Stimulated activated CD8-positive, alpha-beta memory T cell treated with anti-CD3 and anti-CD28 coated beads, Interleukin-2, amount 100 ng/mL, for 48 hours (primary cell): ENCODE measurements around the gene CDC73.
"Not testable (repeated sequence)": the region's sequence is repeated elsewhere in the genome, so short reads cannot be mapped to it uniquely, and the experiment has no call there.

ENCODE experiments used
- DNase-seq, 2 donors: peaks; one replicate each; pipeline ENCODE4 v3.0.0-alpha.2; 2020; ENCODE audit warnings: low read depth in 2 of 2

The CDC73 gene

DNA sequence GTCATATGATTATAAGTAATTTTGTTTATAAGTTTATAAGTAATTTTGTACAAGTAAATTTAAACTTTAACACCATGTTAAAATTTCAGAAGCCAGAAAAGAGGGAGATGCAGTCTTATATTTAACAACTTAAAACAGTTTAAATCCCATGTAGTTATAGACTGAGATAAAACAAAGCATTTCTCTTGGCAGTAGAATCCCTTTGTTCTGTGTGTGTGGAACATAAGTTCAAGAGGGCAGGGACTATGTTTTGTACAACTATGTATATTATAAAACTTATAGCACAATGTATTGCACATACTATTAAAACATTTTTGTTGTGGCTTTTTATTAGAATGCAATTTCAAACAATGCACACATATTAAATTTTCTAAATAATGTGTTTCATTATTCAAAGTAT lies 109.3 kb downstream of the CDC73 start:
- not testable (repeated sequence) for DNase-seq

DNA sequence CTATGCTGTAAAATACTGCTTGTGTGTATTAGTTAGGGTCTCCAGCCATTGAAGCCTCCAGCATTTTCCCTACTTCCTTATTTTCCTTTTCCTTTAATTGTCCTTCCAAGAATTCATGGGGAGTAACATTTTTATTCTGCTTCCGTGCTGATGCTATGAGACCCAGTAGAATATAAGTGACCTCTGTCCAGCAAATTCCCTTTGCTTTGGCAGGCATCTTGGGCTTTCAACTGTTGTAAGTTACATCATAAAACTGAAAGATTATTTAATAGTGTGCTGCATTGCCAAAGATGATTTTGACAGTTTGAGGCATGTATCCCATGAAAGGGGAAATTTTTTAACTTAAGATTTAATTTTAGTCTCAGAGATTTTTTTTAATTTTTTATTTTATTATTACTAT lies 112.7 kb downstream of the CDC73 start:
- no peak for DNase-seq

DNA sequence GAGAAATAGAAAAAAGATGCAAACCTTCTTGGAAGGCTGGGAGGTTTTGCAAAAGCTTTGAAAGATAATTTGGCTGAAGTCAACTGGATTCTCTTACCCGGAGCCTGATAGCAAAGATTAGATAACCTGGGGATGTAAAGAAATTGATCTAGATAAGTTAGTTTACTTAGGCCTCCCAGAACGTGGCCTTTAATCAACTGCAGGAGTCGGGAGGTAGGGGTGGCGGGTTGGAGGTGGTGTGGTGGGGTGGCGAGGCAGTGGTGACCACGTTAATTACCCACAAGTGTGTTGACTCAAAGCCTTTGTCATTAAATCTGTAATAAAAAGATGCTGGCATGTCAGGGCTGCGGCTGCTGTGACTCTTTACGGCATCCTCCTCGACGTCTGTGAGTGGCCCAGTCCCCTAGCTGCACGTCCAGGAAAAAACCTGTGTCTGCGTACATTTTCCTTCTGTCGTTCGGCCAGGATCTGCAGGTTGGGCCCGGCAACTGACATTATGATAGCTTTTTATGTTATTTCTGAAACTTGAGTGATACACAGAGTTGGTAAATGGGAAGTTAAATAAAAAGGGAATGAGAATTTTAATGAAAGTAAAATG lies 115.6 kb downstream of the CDC73 start:
- no peak for DNase-seq

DNA sequence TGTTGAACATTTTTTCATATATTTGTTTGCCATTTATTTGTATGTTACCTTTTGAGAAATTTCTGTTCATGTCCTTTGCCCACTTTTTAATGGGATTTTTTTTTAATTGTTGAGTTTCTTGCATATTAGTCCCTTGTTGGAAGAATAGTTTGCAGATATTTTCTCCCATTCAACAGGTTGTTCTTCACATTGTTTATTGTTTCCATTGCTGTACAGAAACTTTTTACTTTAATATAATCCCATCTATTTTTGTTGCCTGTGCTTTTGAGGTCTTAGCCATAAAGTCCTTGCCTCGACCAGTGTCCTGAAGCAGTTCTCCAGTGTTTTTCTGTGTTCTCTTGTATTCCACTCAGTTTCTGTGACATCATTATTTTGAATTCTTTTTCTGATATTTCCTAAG lies 118.8 kb downstream of the CDC73 start:
- DNase-seq = no peak

DNA sequence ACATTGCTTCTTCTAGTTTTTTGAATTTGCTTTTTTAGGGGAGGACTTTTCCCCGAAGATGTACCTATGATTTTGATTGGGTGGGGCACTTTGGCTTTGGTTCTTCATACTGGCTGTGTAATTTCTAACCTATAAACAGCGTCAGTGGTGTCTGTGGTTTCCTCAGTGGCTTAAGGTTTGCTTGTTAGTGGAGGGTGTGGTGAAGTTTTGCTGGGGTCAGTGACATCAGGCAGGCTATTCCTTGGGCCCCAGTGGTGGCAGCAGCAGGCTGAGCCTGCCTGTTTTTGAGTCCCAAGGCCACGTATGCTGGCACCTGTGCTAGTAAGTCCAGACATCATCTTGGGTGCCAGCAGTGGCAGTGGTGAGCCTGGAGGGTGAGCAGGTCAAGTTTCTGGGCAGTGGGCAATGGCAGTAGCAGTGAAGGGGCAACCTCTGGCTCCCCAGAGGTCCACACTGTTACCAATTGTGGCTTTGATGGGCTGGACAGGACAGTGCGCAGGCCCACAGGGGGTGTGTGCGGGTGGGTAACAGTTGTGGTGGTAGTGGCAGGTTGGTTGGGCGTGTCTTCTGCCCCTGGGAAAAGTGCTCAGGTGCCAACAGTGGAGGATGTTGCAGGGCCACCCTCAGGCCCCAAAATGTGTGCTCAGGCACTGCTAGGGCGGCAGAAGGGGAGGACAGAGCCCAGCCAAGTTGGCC lies 119.4 kb downstream of the CDC73 start:
- DNase-seq = no peak

DNA sequence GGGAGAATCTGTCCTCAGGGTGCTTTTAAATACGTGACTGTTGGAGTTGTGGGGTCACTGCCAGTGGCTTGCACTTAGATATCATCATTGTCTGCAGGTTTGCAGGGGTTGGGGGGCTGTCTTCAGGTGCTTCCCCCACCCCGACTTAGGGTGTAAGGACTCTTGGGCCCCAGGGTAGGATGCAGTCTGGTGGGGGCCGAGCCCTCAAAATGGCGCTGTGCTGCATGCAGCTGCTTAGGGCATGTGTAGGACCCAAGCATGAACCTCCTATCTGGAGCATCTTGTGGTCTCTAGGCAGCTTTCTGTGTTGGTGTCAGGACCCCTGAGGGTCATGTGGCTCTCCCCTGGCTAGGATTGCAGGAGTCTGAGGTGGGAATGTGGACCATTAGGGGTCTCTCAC lies 120.2 kb downstream of the CDC73 start:
- no peak for DNase-seq

DNA sequence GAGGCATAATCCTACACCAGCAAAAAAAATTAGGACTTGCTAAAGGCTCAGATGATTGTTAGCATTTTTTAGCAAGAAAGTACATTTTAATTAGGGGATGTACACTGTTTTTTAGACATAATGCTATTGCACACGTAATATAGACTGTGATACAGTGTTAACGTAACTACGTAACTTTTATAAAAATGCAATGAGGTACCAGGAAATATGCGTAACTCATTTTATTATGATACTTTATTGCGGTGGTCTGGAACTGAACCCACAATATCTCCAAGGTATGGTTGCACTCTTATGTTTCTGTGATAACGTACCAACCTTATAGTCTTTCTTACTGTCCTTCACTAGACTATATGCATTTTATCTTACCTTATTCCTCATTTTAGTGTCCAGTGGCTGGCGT lies 127.4 kb downstream of the CDC73 start:
- DNase-seq = no peak

DNA sequence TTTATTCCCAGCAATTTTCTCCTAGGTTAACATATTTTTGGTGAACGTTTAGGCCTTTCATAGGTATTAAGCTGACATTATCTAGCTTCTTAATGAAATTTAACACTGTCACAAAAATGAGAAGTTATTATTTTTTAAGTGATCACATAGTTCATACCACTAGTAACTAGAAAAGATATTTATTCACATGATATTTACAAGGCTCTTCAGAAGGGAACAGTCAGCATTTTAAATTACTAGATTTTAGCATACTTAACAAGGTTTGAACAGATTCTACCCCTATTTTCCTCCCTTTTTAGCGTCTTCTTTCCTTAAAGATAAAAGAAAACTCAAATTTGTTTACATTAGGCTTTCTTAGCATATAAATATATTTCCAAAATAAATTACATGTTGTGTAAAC lies 130.1 kb downstream of the CDC73 start:
- DNase-seq = no peak

DNA sequence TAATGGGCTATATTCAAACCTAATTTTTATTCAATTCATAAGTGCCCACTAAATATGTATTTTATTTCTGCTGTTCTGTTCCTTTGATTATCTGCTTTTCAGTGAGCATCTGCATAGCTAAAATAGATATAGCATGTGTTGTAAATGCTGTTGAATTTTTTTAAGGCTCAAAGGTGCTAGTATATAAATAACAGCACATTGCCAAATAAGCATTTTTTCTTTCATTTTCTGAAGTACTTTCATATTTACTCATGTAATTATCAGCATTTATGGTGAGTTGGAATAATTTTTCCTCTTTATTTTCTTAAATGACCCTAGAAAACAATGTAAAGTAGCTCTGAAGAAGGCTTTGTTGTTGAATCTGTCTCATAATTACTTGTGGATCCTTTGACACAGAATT lies 134.2 kb downstream of the CDC73 start:
- DNase-seq = no peak

DNA sequence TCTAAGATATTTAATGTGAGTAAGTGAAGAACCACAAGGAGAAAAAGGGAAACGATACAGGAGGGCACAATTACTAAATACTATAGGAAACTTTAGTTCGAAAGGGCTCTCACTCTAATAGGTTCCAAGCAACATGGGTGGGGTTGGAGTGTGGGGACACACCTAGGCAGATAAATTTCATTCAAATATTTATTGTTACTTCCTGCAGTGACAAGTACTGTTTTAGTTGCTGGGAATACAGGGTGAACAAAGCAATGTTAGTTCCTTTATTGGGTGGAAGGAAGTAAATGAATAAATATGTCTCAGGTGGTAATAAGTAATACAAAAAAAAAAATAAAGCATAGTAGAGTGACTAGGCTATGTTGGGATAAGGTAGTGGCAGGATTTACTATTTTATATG lies 137.8 kb downstream of the CDC73 start:
- no peak for DNase-seq

DNA sequence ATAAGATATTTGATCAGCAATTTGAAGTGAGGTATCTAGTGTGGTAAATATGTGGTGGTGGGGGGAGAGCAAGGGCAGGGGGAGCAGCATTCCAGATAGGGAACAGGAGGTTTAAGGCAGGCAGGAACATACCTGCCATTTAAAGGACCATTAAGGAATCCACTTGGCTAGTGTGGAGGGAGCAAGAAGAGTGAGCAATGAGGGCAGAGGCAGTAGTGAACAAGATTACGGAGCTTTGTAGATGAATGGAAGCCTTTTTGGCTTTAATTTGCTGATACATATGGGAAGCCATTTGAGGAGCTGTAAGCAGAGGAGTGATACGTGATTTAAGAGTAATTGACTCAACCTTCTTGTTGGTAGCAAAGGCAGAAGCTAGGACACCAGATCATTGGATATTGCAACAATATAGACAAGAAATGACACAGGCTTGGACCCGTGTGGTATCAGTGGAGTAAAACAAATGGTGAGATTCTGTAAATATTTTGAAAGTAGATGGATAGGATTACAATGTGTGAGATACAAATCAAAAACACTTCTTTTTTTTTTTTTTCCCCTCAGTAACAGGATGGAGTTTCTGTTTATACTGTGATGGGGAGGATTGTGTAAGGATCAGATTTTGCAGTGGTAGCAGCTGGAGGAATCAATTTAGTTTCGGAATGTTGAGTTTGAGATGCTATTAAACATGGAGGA lies 138.4 kb downstream of the CDC73 start:
- DNase-seq = no peak

DNA sequence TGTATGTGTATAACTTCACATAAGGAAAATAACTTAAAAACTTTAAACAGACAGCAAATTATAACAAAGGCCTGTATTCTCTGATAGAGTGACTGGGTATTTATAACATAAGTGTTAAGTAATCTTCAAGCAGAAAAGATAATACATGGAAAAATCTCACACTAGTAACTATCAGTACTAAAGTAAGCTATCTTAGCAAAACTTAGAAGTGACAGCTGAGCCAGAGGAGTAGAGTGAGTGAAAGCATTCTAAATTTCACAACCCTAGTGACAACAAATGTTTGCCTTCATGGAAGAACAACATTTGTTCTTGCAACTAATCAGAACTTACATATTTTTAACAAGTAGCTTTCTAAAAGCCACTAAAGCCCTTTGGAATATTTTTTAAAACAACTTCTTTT lies 139.1 kb downstream of the CDC73 start:
- no peak for DNase-seq

DNA sequence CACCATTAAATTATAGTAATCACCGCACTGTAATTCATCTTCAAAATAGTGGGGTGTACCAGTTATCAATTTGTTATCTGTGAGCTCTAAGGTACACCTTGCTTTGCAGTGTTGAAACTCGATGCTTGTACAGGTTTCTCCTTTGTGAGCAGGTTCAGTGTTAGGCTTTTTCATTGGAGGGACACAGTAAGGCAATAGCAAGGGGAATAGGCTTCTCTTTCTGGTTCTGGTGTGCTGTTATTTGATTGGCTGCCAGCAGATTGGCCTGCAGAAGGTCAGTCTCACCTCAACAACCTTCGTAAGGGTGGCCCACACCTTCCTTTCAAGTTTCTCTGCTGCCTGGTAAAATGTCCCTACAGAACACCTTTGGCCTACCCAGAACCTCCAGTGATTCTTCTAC lies 140.8 kb downstream of the CDC73 start:
- DNase-seq = no peak

DNA sequence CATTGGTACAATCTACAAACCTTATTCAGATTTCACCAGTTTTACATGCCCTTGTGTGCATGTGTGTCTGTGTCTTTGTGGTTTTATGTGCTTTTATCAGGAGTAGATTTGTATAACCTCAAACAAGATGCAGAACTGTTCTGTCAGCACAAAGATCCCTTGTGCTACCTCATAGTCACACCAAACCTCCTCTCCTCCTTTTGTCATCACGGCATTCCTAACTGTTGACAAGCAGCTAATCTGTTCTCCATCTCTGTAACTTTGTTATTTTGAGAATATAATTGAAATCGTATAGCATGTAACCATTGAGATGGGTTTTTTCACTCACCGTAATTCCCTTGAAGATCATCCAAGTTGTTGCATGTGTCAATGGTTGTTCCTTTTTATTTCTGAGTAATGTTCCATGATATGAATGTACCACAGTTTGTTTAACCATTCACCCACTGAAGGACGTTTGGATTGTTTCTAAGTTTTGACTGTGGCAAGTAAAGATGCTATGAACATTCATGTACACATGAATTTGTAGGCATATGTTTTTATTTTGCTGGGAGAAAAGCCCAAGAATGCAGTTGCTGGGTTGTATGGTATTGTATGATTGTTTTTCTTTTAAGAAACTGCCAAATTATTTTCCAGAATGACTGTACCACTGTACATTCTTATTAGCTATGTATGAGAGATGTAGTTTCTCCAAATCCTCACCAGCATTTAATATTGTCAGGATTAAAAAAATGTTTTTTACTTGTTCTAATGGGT lies 142.7 kb downstream of the CDC73 start:
- no peak for DNase-seq

DNA sequence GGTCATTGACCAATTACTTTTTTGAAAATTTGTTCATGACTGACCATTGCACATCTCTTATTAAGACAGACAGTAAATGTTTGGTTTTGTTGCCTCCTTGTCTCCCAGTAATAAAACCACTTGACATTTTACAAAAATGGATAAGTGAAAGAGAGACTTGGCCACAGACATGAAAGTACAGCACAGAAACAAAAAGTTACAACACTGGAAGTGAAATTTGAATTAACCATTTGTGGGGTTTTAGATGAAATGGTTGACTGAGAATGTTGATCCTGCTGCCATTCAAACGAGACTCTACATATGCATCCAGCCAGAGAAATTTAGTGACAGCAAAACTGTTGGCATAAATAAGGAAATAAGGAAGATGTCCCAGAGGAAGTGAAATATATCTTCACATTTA lies 143.9 kb downstream of the CDC73 start:
- DNase-seq = no peak

DNA sequence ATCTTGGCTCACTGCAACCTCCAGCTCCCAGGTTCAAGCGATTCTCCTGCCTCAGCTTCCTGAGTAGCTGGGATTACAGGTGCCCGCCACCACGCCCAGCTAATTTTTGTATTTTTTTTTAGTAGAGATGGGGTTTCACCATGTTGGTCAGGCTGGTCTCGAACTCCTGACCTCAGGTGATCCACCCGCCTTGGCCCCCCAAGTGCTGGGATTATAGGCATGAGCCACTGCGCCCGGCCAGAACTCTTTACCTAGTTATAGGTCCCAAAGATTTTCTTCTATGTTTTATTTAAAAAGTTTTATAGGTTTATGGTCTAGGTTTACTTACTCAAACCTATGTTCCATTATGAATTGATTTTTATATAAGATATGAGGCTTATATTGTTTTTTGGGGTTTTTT lies 145.0 kb downstream of the CDC73 start:
- not testable (repeated sequence) for DNase-seq

DNA sequence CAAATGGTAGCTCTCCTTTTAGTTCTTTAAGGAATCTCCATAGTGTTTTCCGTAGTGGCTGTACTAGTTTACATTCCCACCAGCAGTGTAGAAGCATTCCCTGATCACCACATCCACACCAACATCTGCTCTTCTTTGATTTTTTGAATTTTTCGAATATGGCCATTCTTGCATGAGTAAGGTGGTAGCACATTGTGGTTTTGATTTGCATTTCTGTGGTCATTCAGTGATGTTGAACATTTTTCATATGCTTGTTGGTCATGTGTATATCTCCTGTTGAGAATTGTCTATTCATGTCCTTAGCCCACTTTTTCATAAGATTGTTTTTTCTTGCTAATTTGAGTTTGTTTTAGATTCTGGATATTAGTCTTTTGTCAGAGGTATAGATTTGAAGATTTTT lies 149.2 kb downstream of the CDC73 start:
- no peak for DNase-seq

DNA sequence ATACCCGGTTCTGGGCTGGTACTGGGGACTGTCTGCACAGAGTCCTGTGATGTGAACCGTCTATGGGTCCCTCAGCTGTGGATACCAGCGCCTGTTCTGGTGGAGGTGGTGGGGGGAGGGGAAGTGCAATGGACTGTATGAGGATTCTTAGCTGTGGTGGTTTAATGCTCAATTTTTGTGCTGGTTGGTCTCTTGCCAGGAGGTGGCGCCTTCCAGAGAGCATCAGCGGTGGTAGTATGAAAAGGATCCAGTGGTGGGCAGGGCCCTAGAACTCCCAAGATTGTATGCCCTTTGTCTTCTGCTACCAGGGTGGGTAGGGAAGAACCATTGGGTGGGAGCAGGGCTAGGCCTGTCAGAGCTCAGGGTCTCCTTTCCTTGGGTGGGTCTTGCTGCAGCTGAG lies 153.9 kb downstream of the CDC73 start:
- DNase-seq = no peak

DNA sequence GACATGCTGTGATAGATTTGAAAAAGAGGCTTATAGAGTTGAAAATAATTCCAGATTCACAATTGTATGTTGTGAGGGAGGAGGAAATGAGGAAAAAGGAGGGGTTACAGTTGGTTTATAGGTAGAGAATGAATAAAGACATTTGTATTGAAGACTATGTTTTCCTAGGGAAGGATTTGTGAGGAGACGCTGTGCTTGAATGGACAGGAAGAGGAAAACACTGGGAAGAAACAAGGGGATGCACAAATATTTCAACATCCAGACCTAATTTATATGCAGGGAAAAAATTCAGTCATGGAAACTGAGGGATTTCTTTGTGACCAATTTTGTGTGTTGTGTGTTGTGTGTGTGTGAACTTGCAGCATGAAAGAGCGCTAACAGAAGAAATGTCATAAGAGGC lies 157.1 kb downstream of the CDC73 start:
- no peak for DNase-seq

DNA sequence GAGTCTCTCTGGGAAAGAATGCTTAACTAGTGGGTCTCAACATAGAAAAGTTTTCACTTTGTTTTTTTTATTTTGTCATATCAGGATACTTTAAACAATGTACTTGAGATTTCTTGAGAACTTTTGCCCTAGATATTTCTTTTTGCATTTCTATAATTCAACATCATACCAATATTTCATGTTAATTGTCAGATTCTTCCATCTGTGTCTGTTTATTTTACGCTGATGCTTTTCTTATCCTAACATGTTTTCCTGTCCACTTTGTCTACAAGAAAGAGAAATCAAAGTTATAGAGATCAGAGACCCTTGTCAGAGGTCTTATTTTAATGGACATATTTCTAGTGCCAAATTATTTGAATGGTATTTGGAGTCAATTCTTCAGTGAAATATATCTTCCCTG lies 160.1 kb downstream of the CDC73 start:
- no peak for DNase-seq

DNA sequence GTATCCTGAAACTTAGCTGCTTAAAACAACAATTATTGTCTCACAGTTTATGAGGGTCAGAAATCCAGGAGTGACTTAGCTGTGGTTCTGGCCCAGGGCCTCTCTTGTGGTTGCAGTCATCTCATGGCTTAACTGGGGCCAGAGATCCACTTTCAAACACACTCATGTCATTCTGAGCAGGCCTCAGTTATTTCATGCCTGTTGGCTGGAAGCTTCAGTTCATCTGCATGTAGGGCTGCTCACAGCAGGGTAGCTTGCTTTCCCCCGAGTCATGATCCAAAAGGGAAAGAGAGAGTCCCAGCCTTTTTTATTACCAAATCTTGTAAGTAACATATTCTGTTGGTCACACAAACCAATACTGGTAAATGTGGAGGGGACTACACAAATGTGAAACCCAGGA lies 161.2 kb downstream of the CDC73 start:
- DNase-seq = no peak

DNA sequence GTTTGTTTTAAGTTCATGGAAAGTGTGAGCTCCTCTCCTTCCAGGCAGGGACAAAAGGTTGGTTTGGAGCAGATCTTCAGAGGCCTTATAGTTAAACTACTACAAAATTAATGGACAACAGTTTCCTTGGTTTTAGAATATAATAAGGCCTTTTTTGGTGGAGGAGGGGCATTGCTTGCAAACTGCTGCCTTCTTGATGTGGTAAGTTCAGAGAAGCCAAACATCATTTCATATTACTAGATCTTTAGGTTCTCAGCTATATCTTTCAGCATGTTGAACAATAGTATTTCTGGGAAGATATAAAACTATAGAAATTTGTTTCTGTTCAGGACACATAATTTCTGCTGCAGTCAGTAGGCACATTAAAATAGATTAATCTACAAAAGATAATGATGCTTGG lies 162.4 kb downstream of the CDC73 start:
- no peak for DNase-seq

DNA sequence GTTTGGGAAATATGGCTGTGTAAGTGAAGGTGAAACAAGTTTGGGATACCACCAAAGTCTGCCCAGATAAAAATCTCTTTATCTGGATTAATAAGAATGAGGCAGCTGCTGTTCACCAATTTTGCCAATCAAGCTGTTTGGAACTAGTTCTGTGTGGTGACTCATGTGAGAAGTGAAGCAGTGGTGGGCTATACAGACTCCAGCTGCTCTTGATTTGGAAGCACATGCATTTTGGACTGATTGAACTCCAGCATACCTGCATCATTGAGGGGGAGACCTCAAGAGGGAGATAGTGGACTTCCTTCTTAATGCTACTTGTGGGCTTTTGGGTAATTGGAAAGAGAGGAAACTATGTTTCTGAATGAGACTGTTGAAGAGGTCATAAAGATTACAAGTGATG lies 163.8 kb downstream of the CDC73 start:
- no peak for DNase-seq
